Natural killer cell (primary cell): ENCODE data around the gene CDCA8. TPM values are rescaled to one million over a fixed set of nuclear protein-coding genes. Genes with fewer than 3 reads are reported as not detected.

Source experiments
- ATAC-seq, 3 donors: fragments of 150-1000 bp in 2 of 3; fragments of 200-7000 bp in 1 of 3; cut with Tn5 transposase; 1 replicate in 1 of 3; 2 replicates in 2 of 3; pipeline ENCODE4 v1.10.0; 2021; ENCODE audit warnings: mild to moderate bottlenecking in 2 of 3, moderate library complexity in 2 of 3
- DNase-seq, 2 donors: peaks; one replicate each; pipeline versions ENCODE4 v3.0.0 to v3.0.0-alpha.2; 2013 to 2021; ENCODE audit warnings: mixed read lengths in 1 of 2
- H3K27ac ChIP-seq: one replicate; pipeline ENCODE4 v1.5.1; 2013; ENCODE audit warnings: mild to moderate bottlenecking, low read length
- H3K27me3 ChIP-seq: one replicate; pipeline ENCODE4 v1.6.1; 2013; ENCODE audit warnings: low read length; ENCODE audit not compliant: control insufficient read depth, insufficient read depth
- H3K36me3 ChIP-seq: one replicate; pipeline ENCODE4 v1.6.1; 2013; ENCODE audit warnings: low read length; ENCODE audit not compliant: control insufficient read depth, insufficient read depth
- H3K4me1 ChIP-seq: one replicate; pipeline ENCODE4 v1.6.1; 2013; ENCODE audit warnings: low read length; ENCODE audit not compliant: control insufficient read depth, insufficient read depth
- H3K4me3 ChIP-seq: one replicate; pipeline ENCODE4 v1.5.1; 2013; ENCODE audit warnings: low read length
- H3K9me3 ChIP-seq: one replicate; pipeline ENCODE4 v1.6.1; 2013; ENCODE audit warnings: low read length; ENCODE audit not compliant: control insufficient read depth, insufficient read depth
- H3K27ac Mint-ChIP-seq, 2 donors: one replicate each; pipeline ENCODE4 v1.8.0; 2022; ENCODE audit warnings: mild to moderate bottlenecking in 2 of 2, mixed read lengths in 2 of 2, moderate library complexity in 1 of 2
- H3K27me3 Mint-ChIP-seq, 2 donors: one replicate each; pipeline ENCODE4 v1.8.0; 2022; ENCODE audit warnings: low read depth in 2 of 2, mixed read lengths in 2 of 2
- H3K36me3 Mint-ChIP-seq: one replicate; pipeline ENCODE4 v1.8.0; 2022; ENCODE audit warnings: mixed read lengths
- H3K4me1 Mint-ChIP-seq, 2 donors: one replicate each; pipeline ENCODE4 v1.8.0; 2022; ENCODE audit warnings: mixed read lengths in 2 of 2
- H3K4me3 Mint-ChIP-seq: one replicate; pipeline ENCODE4 v1.8.0; 2022; ENCODE audit warnings: mild to moderate bottlenecking, moderate library complexity, mixed read lengths
- H3K9me3 Mint-ChIP-seq, 2 donors: one replicate each; pipeline ENCODE4 v1.8.0; 2022; ENCODE audit warnings: mixed read lengths in 2 of 2
- CTCF ChIP-seq: fragments of 200-600 bp; IDR thresholded peaks from one replicate; pipeline ENCODE4 v1.8.0; 2022; ENCODE audit warnings: antibody characterized with exemption
- WGBS: methylation state at CpG from one replicate; pipeline ENCODE4 v1.1.7; 2013; ENCODE audit warnings: missing lambda C conversion rate; ENCODE audit not compliant: insufficient coverage; 5-methylcytosine and 5-hydroxymethylcytosine counted together
- intact Hi-C: fragments of 100-400 bp; cut with micrococcal nuclease; formaldehyde crosslinking; loops from one replicate; pipeline ENCODE4 v1.14.2; 2022
- total RNA-seq, 4 donors: library from RNA; stranded (reverse); fragments of 120-200 nt in 1 of 4; gene quantifications; one replicate each; pipeline versions ENCODE4 v1.2.3 to v1.2.4, GENCODE V29; 2013 to 2022

The CDCA8 gene
- total RNA-seq, 3 donors from 2014 or later (not counting 1 experiment from before 2014, with no cell fraction given): 1.6 to 3.3 (median 2.2) TPM

- Mint-ChIP-seq H3K36me3 (no peaks in the 10 kb centered on the region), H3K27ac (no peak overlapping the region), H3K4me3 (no peak overlapping the region), H3K27me3 (peaks cover 0 to 7% of the 10 kb centered on the region in 2 donors), H3K9me3 (no peaks in the 10 kb centered on the region), H3K4me1 (no peaks in the 10 kb centered on the region)
- no peak for TF ChIP-seq CTCF
- Histone ChIP-seq H3K4me3 (no peak overlapping the region), H3K27ac (no peak overlapping the region), H3K36me3 (no peaks in the 10 kb centered on the region), H3K27me3 (no peaks in the 10 kb centered on the region), H3K9me3 (no peaks in the 10 kb centered on the region), H3K4me1 (no peaks in the 10 kb centered on the region)
- intact Hi-C loops: no loop called here
- DNase-seq (no peak), ATAC-seq (no peak)
- WGBS: 84% methylated on average over 6 of the region's 6 CpGs
Measured at GRCh38 chr1:37658486-37658885, 33.8 kb upstream of the CDCA8 start.

- Histone ChIP-seq H3K36me3 (no peaks in the 10 kb centered on the region), H3K27me3 (no peaks in the 10 kb centered on the region), H3K4me1 (no peaks in the 10 kb centered on the region), H3K9me3 (no peaks in the 10 kb centered on the region), H3K27ac (no peak overlapping the region), H3K4me3 (no peak overlapping the region)
- Mint-ChIP-seq H3K36me3 (no peaks in the 10 kb centered on the region), H3K27ac (no peak overlapping the region), H3K4me3 (no peak overlapping the region), H3K9me3 (no peaks in the 10 kb centered on the region), H3K4me1 (no peaks in the 10 kb centered on the region), H3K27me3 (peaks cover 0 to 7% of the 10 kb centered on the region in 2 donors)
- intact Hi-C loops: no loop called here
- WGBS: 72% methylated on average over 10 of the region's 10 CpGs
- ATAC-seq (no peak), DNase-seq (no peak)
- no peak for TF ChIP-seq CTCF
Measured at GRCh38 chr1:37660664-37661063, 31.7 kb upstream of the CDCA8 start.

- Mint-ChIP-seq H3K4me3 (no peak overlapping the region), H3K27ac (no peak overlapping the region), H3K4me1 (no peaks in the 10 kb centered on the region), H3K36me3 (no peaks in the 10 kb centered on the region), H3K27me3 (peaks cover 0 to 7% of the 10 kb centered on the region in 2 donors), H3K9me3 (no peaks in the 10 kb centered on the region)
- no peaks in the 10 kb centered on the region for H3K36me3 ChIP-seq
- H3K4me1 ChIP-seq: no peaks in the 10 kb centered on the region
- H3K9me3 ChIP-seq: no peaks in the 10 kb centered on the region
- no peak for TF ChIP-seq CTCF
- H3K27me3 ChIP-seq: no peaks in the 10 kb centered on the region
- no peak overlapping the region for H3K27ac ChIP-seq
- no peak overlapping the region for H3K4me3 ChIP-seq
- ATAC-seq (no peak), DNase-seq (no peak)
- intact Hi-C loops: no loop called here
- WGBS: 82% methylated on average over 9 of the region's 9 CpGs
Measured at GRCh38 chr1:37661401-37661800, 30.9 kb upstream of the CDCA8 start.

- 85% methylated on average over 11 of the region's 11 CpGs for WGBS
- no peak overlapping the region for H3K4me3 ChIP-seq
- no peak overlapping the region for H3K27ac Mint-ChIP-seq
- no peak overlapping the region for H3K27ac ChIP-seq
- no peaks in the 10 kb centered on the region for H3K9me3 ChIP-seq
- no peak for ATAC-seq
- peaks cover 0 to 7% of the 10 kb centered on the region in 2 donors for H3K27me3 Mint-ChIP-seq
- TF ChIP-seq CTCF: no peak
- no peaks in the 10 kb centered on the region for H3K4me1 ChIP-seq
- no peak for DNase-seq
- H3K36me3 ChIP-seq: no peaks in the 10 kb centered on the region
- H3K27me3 ChIP-seq: no peaks in the 10 kb centered on the region
- intact Hi-C loops: no loop called here
- H3K4me3 Mint-ChIP-seq: no peak overlapping the region
- H3K4me1 Mint-ChIP-seq: no peaks in the 10 kb centered on the region
- no peaks in the 10 kb centered on the region for H3K36me3 Mint-ChIP-seq
- H3K9me3 Mint-ChIP-seq: no peaks in the 10 kb centered on the region
Measured at GRCh38 chr1:37662031-37662755, 30.1 kb upstream of the CDCA8 start.
